Colonic mucosa (tissue), 4 donors: ENCODE data around the gene CD38. TPM values are rescaled to one million over a fixed set of nuclear protein-coding genes. Genes with fewer than 3 reads are reported as not detected.

Experiments used
- DNase-seq: peaks from one replicate; pipeline ENCODE4 v3.0.0-alpha.2; 2020
- H3K27ac ChIP-seq: fragments of 200-600 bp; one replicate; pipeline ENCODE4 v1.8.0; 2021
- H3K27me3 ChIP-seq: fragments of 200-600 bp; one replicate; pipeline ENCODE4 v1.8.0; 2021
- H3K36me3 ChIP-seq: fragments of 200-600 bp; one replicate; pipeline ENCODE4 v1.8.0; 2021
- H3K4me1 ChIP-seq: fragments of 200-600 bp; one replicate; pipeline ENCODE4 v1.8.0; 2021; ENCODE audit warnings: mild to moderate bottlenecking
- H3K4me3 ChIP-seq: fragments of 200-600 bp; one replicate; pipeline ENCODE4 v1.8.0; 2021
- H3K9ac ChIP-seq, 2 donors: one replicate each; pipeline ENCODE4 v1.7.0; 2013; ENCODE audit warnings: control low read depth in 2 of 2, low read depth in 2 of 2, low read length in 2 of 2
- H3K9me3 ChIP-seq: fragments of 200-600 bp; one replicate; pipeline ENCODE4 v1.8.0; 2021
- intact Hi-C: fragments of 100-400 bp; cut with DNase I; formaldehyde crosslinking; loops from one replicate; pipeline ENCODE4 v1.14.1; 2022
- total RNA-seq, 2 donors: library from RNA; stranded (reverse); fragmentation: NEBNext Ultra II Directional in 1 of 2; extraction: Animal tissue kit (Norgen Biotek cat#: 25700) in 1 of 2; gene quantifications; one replicate each; pipeline ENCODE4 v1.2.1, GENCODE V29; 2021
- TF ChIP-seq, protein P1 (sequence below): fragments of 200-600 bp; IDR thresholded peaks from one replicate; pipeline ENCODE4 v1.8.0; 2022; ENCODE audit warnings: antibody characterized with exemption, mild to moderate bottlenecking
- donor health status: healthy.
- donor health status: DM: no; HTN: no; CAD: no.
- donor health status: DM: no; HTN: no; CAD: no.

CD38 gene
- total RNA-seq, 2 donors from 2014 or later, result 2.5 to 2.6 TPM

GRCh38 chr4:15771216-15772058 lies 6.7 kb upstream of the CD38 start:
- H3K36me3 ChIP-seq, result no peaks in the 10 kb centered on the region
- intact Hi-C loops, result no loop called here

GRCh38 chr4:15774020-15774420 lies 4.1 kb upstream of the CD38 start:
- Histone ChIP-seq H3K36me3 (no peaks in the 10 kb centered on the region), H3K4me1 (no peaks in the 10 kb centered on the region), H3K9ac (no peak overlapping the region), H3K27ac (no peak overlapping the region), H3K9me3 (no peaks in the 10 kb centered on the region), H3K27me3 (no peaks in the 10 kb centered on the region), H3K4me3 (no peak overlapping the region)
- intact Hi-C loops, result no loop called here
- no peak for DNase-seq
- TF ChIP-seq, protein P1, sequence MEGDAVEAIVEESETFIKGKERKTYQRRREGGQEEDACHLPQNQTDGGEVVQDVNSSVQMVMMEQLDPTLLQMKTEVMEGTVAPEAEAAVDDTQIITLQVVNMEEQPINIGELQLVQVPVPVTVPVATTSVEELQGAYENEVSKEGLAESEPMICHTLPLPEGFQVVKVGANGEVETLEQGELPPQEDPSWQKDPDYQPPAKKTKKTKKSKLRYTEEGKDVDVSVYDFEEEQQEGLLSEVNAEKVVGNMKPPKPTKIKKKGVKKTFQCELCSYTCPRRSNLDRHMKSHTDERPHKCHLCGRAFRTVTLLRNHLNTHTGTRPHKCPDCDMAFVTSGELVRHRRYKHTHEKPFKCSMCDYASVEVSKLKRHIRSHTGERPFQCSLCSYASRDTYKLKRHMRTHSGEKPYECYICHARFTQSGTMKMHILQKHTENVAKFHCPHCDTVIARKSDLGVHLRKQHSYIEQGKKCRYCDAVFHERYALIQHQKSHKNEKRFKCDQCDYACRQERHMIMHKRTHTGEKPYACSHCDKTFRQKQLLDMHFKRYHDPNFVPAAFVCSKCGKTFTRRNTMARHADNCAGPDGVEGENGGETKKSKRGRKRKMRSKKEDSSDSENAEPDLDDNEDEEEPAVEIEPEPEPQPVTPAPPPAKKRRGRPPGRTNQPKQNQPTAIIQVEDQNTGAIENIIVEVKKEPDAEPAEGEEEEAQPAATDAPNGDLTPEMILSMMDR, result no peak

More at GRCh38 chr4:15771216-15772058, 6.7 kb upstream of the CD38 start:
- Histone ChIP-seq H3K27ac (no peak overlapping the region), H3K9ac (no peak overlapping the region), H3K27me3 (no peaks in the 10 kb centered on the region), H3K9me3 (no peaks in the 10 kb centered on the region), H3K4me1 (no peaks in the 10 kb centered on the region), H3K4me3 (no peak overlapping the region)
- TF ChIP-seq, protein P1, result no peak
- DNase-seq, result no peak

DNA sequence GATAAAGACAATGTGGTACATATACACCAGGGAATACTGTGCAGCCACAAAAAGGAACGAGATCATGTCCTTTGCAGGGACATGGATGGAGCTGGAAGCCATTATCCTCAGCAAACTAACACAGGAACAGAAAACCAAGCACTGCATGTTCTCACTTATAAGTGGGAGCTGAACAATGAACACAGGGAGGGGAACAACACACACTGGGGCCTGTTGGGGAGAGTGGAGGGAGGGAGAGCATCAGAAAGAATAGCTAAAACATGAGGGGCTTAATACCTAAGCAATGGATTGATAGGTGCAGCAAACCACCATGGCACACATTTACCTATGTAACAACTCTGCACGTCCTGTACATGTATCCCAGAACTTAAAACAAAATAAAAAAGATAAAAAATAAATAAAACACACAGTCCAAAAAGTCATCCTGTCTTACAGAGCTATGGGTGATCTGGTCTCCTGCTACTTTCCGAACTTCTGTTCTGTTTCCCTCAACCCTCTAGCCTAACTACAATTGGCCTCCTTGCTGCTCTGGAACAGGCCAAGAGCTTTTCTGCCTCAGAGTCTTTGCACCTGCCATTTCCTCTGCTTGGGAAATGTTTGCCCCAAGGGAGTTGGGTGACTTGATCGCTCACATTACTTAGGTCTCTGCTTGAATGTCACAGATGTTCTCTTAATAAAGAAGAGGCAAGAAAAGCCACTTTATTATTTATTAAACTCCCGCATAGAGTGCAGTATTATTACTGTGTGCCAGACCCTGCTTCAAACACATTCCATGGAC lies 1.1 kb upstream of the CD38 start:
- no peaks in the 10 kb centered on the region for H3K4me1 ChIP-seq

GRCh38 chr4:15777697-15778288 lies 335 bp upstream of the CD38 start:
- no peak for DNase-seq
- intact Hi-C loops, result no loop called here

More for the DNA sequence above, 1.1 kb upstream of the CD38 start:
- H3K9ac ChIP-seq, result no peak overlapping the region
- DNase-seq, result no peak
- H3K27ac ChIP-seq, result no peak overlapping the region
- no peaks in the 10 kb centered on the region for H3K27me3 ChIP-seq
- no peak overlapping the region for H3K4me3 ChIP-seq
- TF ChIP-seq, protein P1, result no peak
- no peaks in the 10 kb centered on the region for H3K36me3 ChIP-seq
- no peaks in the 10 kb centered on the region for H3K9me3 ChIP-seq
- intact Hi-C loops, result no loop called here

DNA sequence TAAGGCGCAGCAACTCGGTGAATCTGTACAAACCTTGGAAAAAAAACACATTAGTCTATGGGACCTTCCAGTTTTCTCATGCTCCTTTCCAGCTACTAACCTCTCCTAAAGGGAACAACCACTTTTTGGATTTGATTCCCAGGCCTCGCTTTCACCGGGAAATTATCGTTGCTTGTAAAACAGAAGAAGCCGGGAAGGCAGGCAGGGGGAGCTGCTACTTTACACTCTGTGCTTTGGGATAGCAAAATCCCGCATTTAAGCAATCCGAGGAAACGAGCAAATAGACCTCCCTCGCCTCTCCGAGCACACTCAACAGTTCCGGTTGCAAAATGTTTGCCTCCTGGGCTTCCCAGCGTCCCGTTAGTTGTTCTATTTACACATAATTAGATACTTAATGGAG lies 1.2 kb downstream of the CD38 start:
- TF ChIP-seq, protein P1, result no peak
- peak overlapping the region; percentile 55 for H3K4me3 ChIP-seq
- no peaks in the 10 kb centered on the region for H3K4me1 ChIP-seq
- H3K27ac ChIP-seq, result no peak overlapping the region
- intact Hi-C loops, result no loop called here
- no peaks in the 10 kb centered on the region for H3K9me3 ChIP-seq
- no peaks in the 10 kb centered on the region for H3K36me3 ChIP-seq
- DNase-seq, result peak; percentile 56
- H3K27me3 ChIP-seq, result no peaks in the 10 kb centered on the region
- peak overlapping the region; percentile 54 to 65 for H3K9ac ChIP-seq

More at GRCh38 chr4:15777697-15778288, 335 bp upstream of the CD38 start:
- Histone ChIP-seq H3K9me3 (no peaks in the 10 kb centered on the region), H3K36me3 (no peaks in the 10 kb centered on the region), H3K9ac (no peak overlapping the region), H3K4me3 (peak overlapping the region; percentile 55), H3K27me3 (no peaks in the 10 kb centered on the region), H3K4me1 (no peaks in the 10 kb centered on the region), H3K27ac (no peak overlapping the region)
- TF ChIP-seq, protein P1, result no peak
